GF-D8 (cell line): ENCODE results near the gene DCANP1.

Experiments
- DNase-seq: peaks from one replicate; lab custom pipeline; 2025; lab: John Stamatoyannopoulos, UW

The DCANP1 gene

GRCh38 chr5:135441350-135441831 is 5.8 kb downstream of the DCANP1 start:
- DNase-seq: no peak

GRCh38 chr5:135440916-135441315 is 6.2 kb downstream of the DCANP1 start:
- DNase-seq: no peak

GRCh38 chr5:135439231-135440205 is 7.6 kb downstream of the DCANP1 start:
- DNase-seq: no peak

- DNase-seq: no peak
These were observed 8.4 kb downstream of the DCANP1 start for GRCh38 chr5:135438636-135439221.

- DNase-seq: no peak
These were observed 9.2 kb downstream of the DCANP1 start for GRCh38 chr5:135437796-135438560.

- no peak for DNase-seq
These were observed 9.7 kb downstream of the DCANP1 start for GRCh38 chr5:135437422-135437795.

GRCh38 chr5:135436951-135437418 is 10.2 kb downstream of the DCANP1 start:
- DNase-seq: no peak

GRCh38 chr5:135435467-135436330 is 11.4 kb downstream of the DCANP1 start:
- no peak for DNase-seq

- DNase-seq: no peak
These were observed 12.3 kb downstream of the DCANP1 start for GRCh38 chr5:135434591-135435466.

GRCh38 chr5:135433681-135434426 is 13.3 kb downstream of the DCANP1 start:
- no peak for DNase-seq

GRCh38 chr5:135432113-135432512 is 15.0 kb downstream of the DCANP1 start:
- DNase-seq: no peak

GRCh38 chr5:135430135-135430437 is 17.1 kb downstream of the DCANP1 start:
- DNase-seq: no peak

GRCh38 chr5:135429301-135430134 is 17.6 kb downstream of the DCANP1 start:
- no peak for DNase-seq

GRCh38 chr5:135428586-135428985 is 18.6 kb downstream of the DCANP1 start:
- no peak for DNase-seq

- peak; percentile 36 for DNase-seq
These were observed 20.8 kb downstream of the DCANP1 start for GRCh38 chr5:135426102-135427082.

GRCh38 chr5:135425641-135426040 is 21.5 kb downstream of the DCANP1 start:
- peak; percentile 64 for DNase-seq

- DNase-seq: no peak
These were observed 23.3 kb downstream of the DCANP1 start for GRCh38 chr5:135423846-135424168.
